K562 (cell line): ENCODE results near the gene RPP14. TPM values are rescaled to one million over a fixed set of nuclear protein-coding genes. Genes with fewer than 3 reads are reported as not detected.
A peak's percentile ranks its signal among the peaks of the same experiment; 100 is the strongest.

Experiments used
- ATAC-seq: fragments of 200-7000 bp; cut with Tn5 transposase; 3 replicates; pipeline ENCODE4 v1.9.1; 2020; ENCODE audit warnings: moderate library complexity
- BruUV-seq: library from RNA; stranded (reverse); fragments of 400-500 nt; replicated peaks from 2 replicates; lab custom pipeline; 2021; lab: Mats Ljungman, UMichigan
- CTCF ChIA-PET: fragments of 300-600 bp; formaldehyde crosslinking; extraction: SDS; loops from one replicate; lab custom pipeline; 2021; ENCODE audit warnings: low intra/inter-chr PET ratio; lab: Yijun Ruan, JAX
- POLR2A ChIA-PET: fragments of 300-600, 350-650 bp; sonication (Branson Sonifier 250); formaldehyde crosslinking; extraction: SDS; loops from one replicate; lab custom pipeline; 2021; ENCODE audit warnings: antibody characterized with exemption, inconsistent platforms; lab: Yijun Ruan, JAX
- DNase-seq, 4 experiments: peaks; one replicate each; pipeline versions ENCODE4 v3.0.0 to v3.0.0-alpha.2; 2011 to 2018; ENCODE audit warnings: low spot score in 3 of 4, mixed read lengths in 3 of 4; ENCODE audit errors: extremely low read depth in 1 of 4
- FAIRE-seq: peaks from 2 replicates; lab custom pipeline; 2011; peaks lifted over from hg19 to GRCh38; lab: Jason Lieb, UNC
- H2AFZ ChIP-seq: 2 replicates; pipeline ENCODE4 v1.6.0; 2011; ENCODE audit warnings: low read depth, low read length, control low read depth, inconsistent platforms
- H3K27ac ChIP-seq: fragments of 200-600 bp; 3 replicates; pipeline ENCODE4 v1.8.0; 2011; ENCODE audit warnings: low read depth, mild to moderate bottlenecking, control low read depth, inconsistent platforms, low read length, moderate library complexity, mixed read lengths; ENCODE audit errors: extremely low read depth
- H3K27me3 ChIP-seq, 2 experiments: fragments of 300-600 bp in 1 of 2; 2 replicates in 1 of 2; 3 replicates in 1 of 2; pipeline versions ENCODE4 v1.6.0 to v1.8.0; 2011; ENCODE audit warnings: inconsistent platforms in 2 of 2, low read length in 2 of 2, mild to moderate bottlenecking in 1 of 2, mixed read lengths in 1 of 2, moderate library complexity in 1 of 2; ENCODE audit not compliant: control insufficient read depth in 2 of 2, insufficient read depth in 2 of 2
- H3K36me3 ChIP-seq: fragments of 300-600 bp; 3 replicates; pipeline ENCODE4 v1.8.0; 2011; ENCODE audit warnings: mild to moderate bottlenecking, low read length, inconsistent platforms; ENCODE audit not compliant: control insufficient read depth, insufficient read depth
- H3K4me1 ChIP-seq, 2 experiments: fragments of 200-600 bp in 1 of 2; replicated peaks in 1 of 2; 2 replicates in 1 of 2; 3 replicates in 1 of 2; pipeline versions ENCODE4 v1.5.1 to v1.8.0; 2011; ENCODE audit warnings: inconsistent platforms in 2 of 2, low read length in 2 of 2, mild to moderate bottlenecking in 1 of 2, mixed read lengths in 1 of 2, moderate library complexity in 1 of 2; ENCODE audit not compliant: control insufficient read depth in 2 of 2, insufficient read depth in 2 of 2
- H3K4me2 ChIP-seq: 2 replicates; pipeline ENCODE4 v1.6.1; 2011; ENCODE audit warnings: low read length, control low read depth, inconsistent platforms, mixed read lengths; ENCODE audit not compliant: insufficient read depth
- H3K4me3 ChIP-seq: fragments of 200-600 bp; sonication (generic), shearing (Covaris generic); 2 replicates; pipeline ENCODE4 v1.5.1; 2016; ENCODE audit warnings: control low read depth, inconsistent platforms
- H3K79me2 ChIP-seq: fragments of 200-600 bp; 3 replicates; pipeline ENCODE4 v1.8.0; 2011; ENCODE audit warnings: low read length, inconsistent platforms; ENCODE audit not compliant: control insufficient read depth, insufficient read depth
- H3K9ac ChIP-seq, 2 experiments: 2 replicates each; pipeline versions ENCODE4 v1.6.0 to v1.6.1; 2011; ENCODE audit warnings: low read depth in 2 of 2, low read length in 2 of 2, control low read depth in 1 of 2, inconsistent platforms in 1 of 2, mild to moderate bottlenecking in 1 of 2, mixed read lengths in 1 of 2; ENCODE audit not compliant: insufficient read depth in 1 of 2
- H3K9me1 ChIP-seq: one replicate; pipeline ENCODE4 v1.6.0; 2011; ENCODE audit warnings: inconsistent platforms, mild to moderate bottlenecking, low read length, moderate library complexity; ENCODE audit not compliant: control insufficient read depth, insufficient read depth
- H3K9me3 ChIP-seq: replicated peaks from 2 replicates; pipeline ENCODE4 v1.5.1; 2011; ENCODE audit warnings: low read depth, low read length, inconsistent platforms; ENCODE audit not compliant: control insufficient read depth, insufficient read depth
- H4K20me1 ChIP-seq: replicated peaks from 2 replicates; pipeline ENCODE4 v1.6.1; 2011; ENCODE audit warnings: low read length, inconsistent platforms, mixed read lengths; ENCODE audit not compliant: control insufficient read depth, insufficient read depth
- MAFF ChIP-seq: IDR thresholded peaks from 2 replicates; pipeline ENCODE4 v1.6.1; 2012; ENCODE audit warnings: low read length, improper control_type of control experiment
- SMAD3 ChIP-seq: fragments of 450-650 bp; formaldehyde crosslinking; conservative IDR thresholded peaks from 2 replicates; pipeline ENCODE4 v1.4.0; 2020; ENCODE audit warnings: mild to moderate bottlenecking
- TCFL5 ChIP-seq: fragments of 250-450 bp; sonication (Bioruptor Pico); conservative IDR thresholded peaks from 2 replicates; pipeline ENCODE4 v1.6.1; 2021; ENCODE audit warnings: mild to moderate bottlenecking, moderate library complexity, matching md5 sums
- TEAD4 ChIP-seq, 2 experiments: sonication (generic) in 1 of 2; formaldehyde crosslinking in 1 of 2; IDR thresholded peaks; 2 replicates each; pipeline versions ENCODE4 v1.6.1 to v1.8.0; 2012 to 2022; ENCODE audit warnings: borderline replicate concordance in 1 of 2, inconsistent platforms in 1 of 2, low read length in 1 of 2, mild to moderate bottlenecking in 1 of 2, missing genetic modification reagents in 1 of 2
- ZFP30 ChIP-seq: fragments of 250-450 bp; sonication (Bioruptor Pico); IDR thresholded peaks from 2 replicates; pipeline ENCODE4 v1.8.0; 2022; ENCODE audit warnings: moderate library complexity, mild to moderate bottlenecking, inconsistent platforms, borderline replicate concordance
- WGBS: fragments of 100-300 bp; shearing (Covaris generic); methylation state at CpG from one replicate; pipeline ENCODE4 v1.1.6; 2016; ENCODE audit warnings: low coverage, mixed read lengths; ENCODE audit not compliant: insufficient coverage; ENCODE audit errors: missing lambda C conversion rate; 5-methylcytosine and 5-hydroxymethylcytosine counted together
- in situ Hi-C: fragments of 300-500 bp; cut with MboI; formaldehyde crosslinking; loops from 4 replicates; pipeline ENCODE4 v1.15.0; 2018; ENCODE audit warnings: inconsistent platforms, mixed read lengths
- intact Hi-C: fragments of 100-400 bp; cut with micrococcal nuclease; formaldehyde crosslinking; loops from 2 replicates; pipeline ENCODE4 v1.14.2; 2022
- polyA plus RNA-seq, 8 experiments: library from polyadenylated mRNA; depleted of rRNA in 4 of 8; stranded (reverse) in 5 of 8; unstranded in 3 of 8; fragments of >200 nt; fragmentation: Nextera tagmentation in 2 of 8; fragmentation: Illumina TruSeq in 1 of 8; extraction: Ambion mirVana in 2 of 8; extraction: Trizol in 1 of 8; gene quantifications; 2 replicates each; pipeline versions ENCODE4 v1.2.1 to v1.2.3, GENCODE V29; 2011 to 2014; ENCODE audit warnings: inconsistent platforms in 1 of 8, missing spikeins in 1 of 8
- total RNA-seq, 7 experiments: library from RNA; depleted of rRNA in 6 of 7; stranded (reverse); fragments of >200 nt in 6 of 7; fragmentation: Illumina TruSeq in 2 of 7; extraction: Trizol in 2 of 7; gene quantifications; 2 replicates each; pipeline versions ENCODE4 v1.2.1 to v1.2.3, GENCODE V29; 2011 to 2021; ENCODE audit warnings: low replicate concordance in 1 of 7

The RPP14 gene
- total and polyA plus RNA-seq, 9 of the 15 experiments (the other 6 are each of a cell fraction or from before 2014, with no cell fraction given) = 13.5 to 20.8 (median 15.4) TPM

GRCh38 chr3:58361866-58362265, 55.8 kb downstream of the RPP14 start:
- FAIRE-seq (no peak), ATAC-seq (no peak), DNase-seq (no peak)
- TF ChIP-seq ZFP30 (CRISPR knock-in tag) = no peak
- TF ChIP-seq TCFL5 (CRISPR knock-in tag) = no peak
- TF ChIP-seq SMAD3 (CRISPR knock-in tag) = no peak
- Histone ChIP-seq H3K27ac (no peak overlapping the region), H3K27me3 (no peaks in the 10 kb centered on the region), H3K9me1 (no peaks in the 10 kb centered on the region), H3K9me3 (no peaks in the 10 kb centered on the region), H2AFZ (no peak overlapping the region), H3K4me3 (no peak overlapping the region), H4K20me1 (no peaks in the 10 kb centered on the region), H3K4me1 (no peaks in the 10 kb centered on the region), H3K79me2 (no peaks in the 10 kb centered on the region), H3K9ac (no peak overlapping the region), H3K4me2 (no peak overlapping the region), H3K36me3 (no peaks in the 10 kb centered on the region)
- in situ Hi-C loops = no loop called here
- ChIA-PET CTCF (interaction anchor here (0.5 kb wide), 1 partner anchor 8 kb away, joined by 5 read pairs; no protein-coding TSS in a partner anchor), POLR2A (no interaction called here)
- BruUV-seq = no TSS peak
- intact Hi-C loops = no loop called here

- no peak overlapping the region for H3K27ac ChIP-seq
- in situ Hi-C loops (no loop called here), intact Hi-C loops (no loop called here)
- POLR2A ChIA-PET = no interaction called here
- FAIRE-seq = no peak
- ATAC-seq = no peak
- no peak for DNase-seq
- 14% methylated on average over 1 of the region's 1 CpG for whole genome bisulfite sequencing
- H2AFZ ChIP-seq = no peak overlapping the region
- H3K9ac ChIP-seq = no peak overlapping the region
- no peak overlapping the region for H3K4me3 ChIP-seq
- H4K20me1 ChIP-seq = no peaks in the 10 kb centered on the region
- no peaks in the 10 kb centered on the region for H3K27me3 ChIP-seq
- H3K79me2 ChIP-seq = no peaks in the 10 kb centered on the region
- no peaks in the 10 kb centered on the region for H3K9me1 ChIP-seq
- no peak overlapping the region for H3K4me2 ChIP-seq
- TF ChIP-seq TEAD4 (IDR thresholded peaks at IDR 0.05; ENCODE audit: low read length) (peak; percentile 52; the same call in 1 of the 2 replicates), TEAD4 (CRISPR knock-in tag; IDR thresholded peaks at IDR 0.05; ENCODE audit: borderline replicate concordance) (no peak), MAFF (no peak)
- TF ChIP-seq, all 486 proteins: peak for 1
- BruUV-seq = no TSS peak
- H3K9me3 ChIP-seq = no peaks in the 10 kb centered on the region
- CTCF ChIA-PET = no interaction called here
- H3K36me3 ChIP-seq = 0 out of 3 replicates have a peak, but pooled peaks cover 2% of the 10 kb centered on the region
- H3K4me1 ChIP-seq = no peaks in the 10 kb centered on the region; a peak in 1 of 5 replicates
Measured at GRCh38 chr3:58366699-58367098, 60.7 kb downstream of the RPP14 start.
